HG02973 (cell line): ENCODE results near the gene AP2A1.

Experiments
- ATAC-seq: cut with Tn5 transposase; IDR thresholded peaks from one replicate; pipeline ENCODE4 v1.9.1; 2021; ENCODE audit warnings: moderate library complexity; ENCODE audit not compliant: unreplicated experiment

The AP2A1 gene

GRCh38 chr19:49853852-49854377 is 87.1 kb downstream of the AP2A1 start:
- ATAC-seq = no peak

GRCh38 chr19:49854378-49855263 is 87.8 kb downstream of the AP2A1 start:
- no peak for ATAC-seq

- no peak for ATAC-seq
These were observed 88.5 kb downstream of the AP2A1 start for GRCh38 chr19:49855277-49855675.

GRCh38 chr19:49855676-49856573 is 89.1 kb downstream of the AP2A1 start:
- ATAC-seq = no peak

- ATAC-seq = no peak
These were observed 89.8 kb downstream of the AP2A1 start for GRCh38 chr19:49856574-49857021.
